ENCODE results near the gene PHLDB2. TPM values are rescaled to one million over a fixed set of nuclear protein-coding genes. Genes with fewer than 3 reads are reported as not detected.
A peak's percentile ranks its signal among the peaks of the same experiment; 100 is the strongest.

Gene PHLDB2
- total and polyA plus RNA-seq, 8 donors, result 10.6 to 149 (median 29.0) TPM

GRCh38 chr3:111821891-111822290 is 37.2 kb upstream of the PHLDB2 start:
- Histone ChIP-seq H3K36me3 (no peaks in the 10 kb centered on the region), H3K27ac (no peak overlapping the region), H3K9me3 (peaks cover 0 to 10% (median 0%) of the 10 kb centered on the region in 4 donors), H3K27me3 (no peaks in the 10 kb centered on the region), H3K4me1 (peaks cover 0 to 8% (median 0%) of the 10 kb centered on the region in 4 donors), H3K4me3 (no peak overlapping the region)
- intact Hi-C loops (cut with DNase I; ENCODE audit: low total_unique reads), result no loop called here
- DNase-seq, result no peak
- TF ChIP-seq POLR2AphosphoS5 (IDR thresholded peaks at IDR 0.05), result no peak
- TF ChIP-seq POLR2A (IDR thresholded peaks at IDR 0.05), result no peak

- H3K9me3 ChIP-seq, result peaks cover 0 to 10% (median 0%) of the 10 kb centered on the region in 4 donors
- no peak overlapping the region for H3K4me3 ChIP-seq
- 67 to 98% (median 92%) methylated on average over 1 of the region's 1 CpG for WGBS, 5 donors
- H3K4me1 ChIP-seq, result peaks cover 0 to 8% (median 0%) of the 10 kb centered on the region in 4 donors
- no peaks in the 10 kb centered on the region for H3K27me3 ChIP-seq
- no peaks in the 10 kb centered on the region for H3K36me3 ChIP-seq
- H3K27ac ChIP-seq, result no peak overlapping the region
- DNase-seq, result no peak
- TF ChIP-seq EP300 (IDR thresholded peaks at IDR 0.05), result no peak
- no peak for TF ChIP-seq CTCF (IDR thresholded peaks at IDR 0.05)
- no peak for TF ChIP-seq POLR2A (IDR thresholded peaks at IDR 0.05)
- no peak for TF ChIP-seq POLR2AphosphoS5 (IDR thresholded peaks at IDR 0.05)
- intact Hi-C loops (cut with DNase I; ENCODE audit: low total_unique reads), result no loop called here
These were observed 36.3 kb upstream of the PHLDB2 start for GRCh38 chr3:111822804-111823203.

- TF ChIP-seq POLR2A (IDR thresholded peaks at IDR 0.05) (no peak), CTCF (IDR thresholded peaks at IDR 0.05) (no peak), EP300 (IDR thresholded peaks at IDR 0.05) (no peak), POLR2AphosphoS5 (IDR thresholded peaks at IDR 0.05) (no peak)
- no peaks in the 10 kb centered on the region for H3K27me3 ChIP-seq
- WGBS, 5 donors, result 88 to 96% (median 90%) methylated on average over 4 of the region's 4 CpGs
These were observed 35.7 kb upstream of the PHLDB2 start for GRCh38 chr3:111823341-111823855.

GRCh38 chr3:111824351-111824750 is 34.7 kb upstream of the PHLDB2 start:
- intact Hi-C loops (cut with DNase I; ENCODE audit: low total_unique reads), result no loop called here
- peaks cover 0 to 7% (median 0%) of the 10 kb centered on the region in 4 donors for H3K9me3 ChIP-seq
- WGBS, 5 donors, result 57 to 66% (median 60%) methylated on average over 4 of the region's 4 CpGs
- H3K4me3 ChIP-seq, result no peak overlapping the region
- H3K27me3 ChIP-seq, result no peaks in the 10 kb centered on the region
- no peaks in the 10 kb centered on the region for H3K36me3 ChIP-seq
- no peak for TF ChIP-seq EP300 (IDR thresholded peaks at IDR 0.05)
- peak in 1 of 3 donors; percentile 5 for TF ChIP-seq POLR2AphosphoS5 (IDR thresholded peaks at IDR 0.05)
- H3K4me1 ChIP-seq, result peaks cover 0 to 8% (median 0%) of the 10 kb centered on the region in 4 donors
- DNase-seq, result peak in 1 of 2 donors; percentile 16
- no peak overlapping the region for H3K27ac ChIP-seq

More at GRCh38 chr3:111823341-111823855, 35.7 kb upstream of the PHLDB2 start:
- no peaks in the 10 kb centered on the region for H3K36me3 ChIP-seq
- no peak for DNase-seq
- intact Hi-C loops (cut with DNase I; ENCODE audit: low total_unique reads), result no loop called here
- peaks cover 0 to 10% (median 0%) of the 10 kb centered on the region in 4 donors for H3K9me3 ChIP-seq
- H3K27ac ChIP-seq, result no peak overlapping the region
- peaks cover 0 to 8% (median 0%) of the 10 kb centered on the region in 4 donors for H3K4me1 ChIP-seq
- H3K4me3 ChIP-seq, result no peak overlapping the region

GRCh38 chr3:111827871-111828270 is 31.2 kb upstream of the PHLDB2 start:
- peaks cover 0 to 8% (median 0%) of the 10 kb centered on the region in 4 donors for H3K4me1 ChIP-seq
- no peak for TF ChIP-seq CTCF (IDR thresholded peaks at IDR 0.05)
- no peak for TF ChIP-seq POLR2A (IDR thresholded peaks at IDR 0.05)
- TF ChIP-seq POLR2AphosphoS5 (IDR thresholded peaks at IDR 0.05), result no peak
- TF ChIP-seq EP300 (IDR thresholded peaks at IDR 0.05), result no peak
- H3K27ac ChIP-seq, result no peak overlapping the region
- H3K4me3 ChIP-seq, result no peak overlapping the region
- intact Hi-C loops (cut with DNase I; ENCODE audit: low total_unique reads), result no loop called here
- no peaks in the 10 kb centered on the region for H3K36me3 ChIP-seq
- WGBS, 5 donors, result 81 to 94% (median 88%) methylated on average over 1 of the region's 1 CpG
- H3K27me3 ChIP-seq, result no peaks in the 10 kb centered on the region
- no peaks in the 10 kb centered on the region for H3K9me3 ChIP-seq
- no peak for DNase-seq

Measured in stomach (tissue), 9 donors.